Measurements from ENCODE around the gene SMAD3. TPM values are rescaled to one million over a fixed set of nuclear protein-coding genes. Genes with fewer than 3 reads are reported as not detected.

Gene SMAD3
- total and polyA plus RNA-seq, 4 donors = 4.0 to 12.2 (median 5.5) TPM

DNA sequence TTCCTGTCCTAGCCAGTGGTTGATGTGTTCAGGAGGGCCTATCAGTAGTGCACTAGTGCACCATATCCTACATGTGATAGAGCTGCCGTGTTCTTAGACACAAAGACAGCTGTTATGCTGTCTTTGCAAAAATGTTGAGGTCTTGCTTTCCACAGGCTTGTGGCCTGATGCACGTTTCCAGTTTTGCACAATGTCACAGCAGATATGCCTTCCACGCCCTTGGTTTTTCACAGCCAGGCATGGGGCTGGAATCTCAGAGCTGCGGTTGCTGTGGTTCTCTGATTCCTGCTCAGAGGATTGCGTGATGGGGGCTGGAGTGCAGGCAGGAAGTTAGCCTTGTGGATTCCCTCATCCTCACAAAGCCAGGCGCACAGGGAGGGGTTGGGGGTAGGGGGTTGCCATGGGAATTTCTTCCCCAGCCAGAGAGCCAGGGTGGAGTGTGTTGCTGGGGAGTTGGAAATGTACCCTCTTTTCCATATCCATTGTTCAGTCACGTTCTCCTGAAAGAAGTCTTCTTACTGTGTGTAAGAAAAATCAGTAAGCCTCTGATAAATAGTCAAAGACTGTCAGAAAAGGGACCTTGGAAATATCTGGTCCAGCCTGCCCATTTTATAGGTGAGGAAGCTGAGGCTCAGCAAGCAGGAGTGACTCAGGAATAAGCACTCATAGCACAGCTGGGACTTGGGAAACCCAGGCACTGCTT, 79.4 kb downstream of the SMAD3 start:
- no peak for DNase-seq (ENCODE audit: low spot score)
- no peak overlapping the region for H3K27ac ChIP-seq (ENCODE audit: low read depth in 1 of 2, low read length in 2 of 2)
- H3K36me3 ChIP-seq (ENCODE audit: control insufficient read depth in 4 of 4, insufficient read depth in 3 of 4, low read depth in 1 of 4, low read length in 3 of 4) = no peaks in the 10 kb centered on the region
- peaks cover 4 to 31% (median 22%) of the 10 kb centered on the region in 4 donors for H3K4me1 ChIP-seq (ENCODE audit: control insufficient read depth in 4 of 4, insufficient read depth in 4 of 4, low read length in 3 of 4)
- no peak overlapping the region for H3K4me3 ChIP-seq (ENCODE audit: low read depth in 1 of 3, low read length in 3 of 3)
- no peaks in the 10 kb centered on the region for H3K27me3 ChIP-seq (ENCODE audit: control insufficient read depth in 4 of 4, insufficient read depth in 4 of 4, low read length in 3 of 4)
- no peaks in the 10 kb centered on the region for H3K9me3 ChIP-seq (ENCODE audit: control insufficient read depth in 4 of 4, low read length in 3 of 4)
- WGBS = 86% methylated on average over 7 of the region's 7 CpGs
- H3K9ac ChIP-seq (ENCODE audit: low read depth in 1 of 2, low read length in 2 of 2) = no peak overlapping the region
- TF ChIP-seq, protein P1, sequence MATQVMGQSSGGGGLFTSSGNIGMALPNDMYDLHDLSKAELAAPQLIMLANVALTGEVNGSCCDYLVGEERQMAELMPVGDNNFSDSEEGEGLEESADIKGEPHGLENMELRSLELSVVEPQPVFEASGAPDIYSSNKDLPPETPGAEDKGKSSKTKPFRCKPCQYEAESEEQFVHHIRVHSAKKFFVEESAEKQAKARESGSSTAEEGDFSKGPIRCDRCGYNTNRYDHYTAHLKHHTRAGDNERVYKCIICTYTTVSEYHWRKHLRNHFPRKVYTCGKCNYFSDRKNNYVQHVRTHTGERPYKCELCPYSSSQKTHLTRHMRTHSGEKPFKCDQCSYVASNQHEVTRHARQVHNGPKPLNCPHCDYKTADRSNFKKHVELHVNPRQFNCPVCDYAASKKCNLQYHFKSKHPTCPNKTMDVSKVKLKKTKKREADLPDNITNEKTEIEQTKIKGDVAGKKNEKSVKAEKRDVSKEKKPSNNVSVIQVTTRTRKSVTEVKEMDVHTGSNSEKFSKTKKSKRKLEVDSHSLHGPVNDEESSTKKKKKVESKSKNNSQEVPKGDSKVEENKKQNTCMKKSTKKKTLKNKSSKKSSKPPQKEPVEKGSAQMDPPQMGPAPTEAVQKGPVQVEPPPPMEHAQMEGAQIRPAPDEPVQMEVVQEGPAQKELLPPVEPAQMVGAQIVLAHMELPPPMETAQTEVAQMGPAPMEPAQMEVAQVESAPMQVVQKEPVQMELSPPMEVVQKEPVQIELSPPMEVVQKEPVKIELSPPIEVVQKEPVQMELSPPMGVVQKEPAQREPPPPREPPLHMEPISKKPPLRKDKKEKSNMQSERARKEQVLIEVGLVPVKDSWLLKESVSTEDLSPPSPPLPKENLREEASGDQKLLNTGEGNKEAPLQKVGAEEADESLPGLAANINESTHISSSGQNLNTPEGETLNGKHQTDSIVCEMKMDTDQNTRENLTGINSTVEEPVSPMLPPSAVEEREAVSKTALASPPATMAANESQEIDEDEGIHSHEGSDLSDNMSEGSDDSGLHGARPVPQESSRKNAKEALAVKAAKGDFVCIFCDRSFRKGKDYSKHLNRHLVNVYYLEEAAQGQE (IDR thresholded peaks at IDR 0.05) = no peak
- TF ChIP-seq SP1 (IDR thresholded peaks at IDR 0.05) (no peak), HNF4G (IDR thresholded peaks at IDR 0.05) (no peak), NR2F2 (IDR thresholded peaks at IDR 0.05) (no peak), RAD21 (IDR thresholded peaks at IDR 0.05) (no peak), YY1 (IDR thresholded peaks at IDR 0.05) (no peak), RXRA (IDR thresholded peaks at IDR 0.05) (no peak), EGR1 (IDR thresholded peaks at IDR 0.05; ENCODE audit: low read depth in 2 of 2) (no peak), FOXA2 (IDR thresholded peaks at IDR 0.05) (no peak), FOXA1 (IDR thresholded peaks at IDR 0.05) (no peak), HNF4A (conservative IDR thresholded peaks at IDR 0.05) (no peak)
- TF ChIP-seq, protein P2, sequence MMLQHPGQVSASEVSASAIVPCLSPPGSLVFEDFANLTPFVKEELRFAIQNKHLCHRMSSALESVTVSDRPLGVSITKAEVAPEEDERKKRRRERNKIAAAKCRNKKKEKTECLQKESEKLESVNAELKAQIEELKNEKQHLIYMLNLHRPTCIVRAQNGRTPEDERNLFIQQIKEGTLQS (IDR thresholded peaks at IDR 0.05) = no peak

DNA sequence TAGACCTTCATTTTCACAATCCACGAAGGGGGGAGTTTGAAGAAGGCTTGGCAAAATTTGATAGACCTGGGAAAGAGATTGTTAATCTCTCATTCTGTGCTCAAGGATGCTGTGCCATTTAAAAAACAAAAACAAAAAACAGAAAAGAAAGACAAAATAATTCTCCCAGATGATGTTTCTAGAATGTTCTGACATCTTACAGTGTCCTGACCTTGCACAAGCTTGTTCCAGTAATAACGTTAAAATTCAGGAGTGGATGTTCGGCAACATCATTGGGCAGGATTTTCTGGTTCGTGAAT, 79.9 kb downstream of the SMAD3 start:
- H3K4me1 ChIP-seq (ENCODE audit: control insufficient read depth in 4 of 4, insufficient read depth in 4 of 4, low read length in 3 of 4) = peaks cover 4 to 35% (median 22%) of the 10 kb centered on the region in 4 donors
- no peaks in the 10 kb centered on the region for H3K36me3 ChIP-seq (ENCODE audit: control insufficient read depth in 4 of 4, insufficient read depth in 3 of 4, low read depth in 1 of 4, low read length in 3 of 4)
- 89% methylated on average over 4 of the region's 4 CpGs for WGBS
- H3K4me3 ChIP-seq (ENCODE audit: low read depth in 1 of 3, low read length in 3 of 3) = no peak overlapping the region
- DNase-seq (ENCODE audit: low spot score) = no peak
- no peaks in the 10 kb centered on the region for H3K9me3 ChIP-seq (ENCODE audit: control insufficient read depth in 4 of 4, low read length in 3 of 4)
- H3K27ac ChIP-seq (ENCODE audit: low read depth in 1 of 2, low read length in 2 of 2) = no peak overlapping the region
- no peak overlapping the region for H3K9ac ChIP-seq (ENCODE audit: low read depth in 1 of 2, low read length in 2 of 2)
- no peaks in the 10 kb centered on the region for H3K27me3 ChIP-seq (ENCODE audit: control insufficient read depth in 4 of 4, insufficient read depth in 4 of 4, low read length in 3 of 4)
- TF ChIP-seq SP1 (IDR thresholded peaks at IDR 0.05) (no peak), FOXA2 (IDR thresholded peaks at IDR 0.05) (no peak), EGR1 (IDR thresholded peaks at IDR 0.05; ENCODE audit: low read depth in 2 of 2) (no peak), YY1 (IDR thresholded peaks at IDR 0.05) (no peak), HNF4G (IDR thresholded peaks at IDR 0.05) (no peak), TAF1 (conservative IDR thresholded peaks at IDR 0.05) (no peak), FOXA1 (IDR thresholded peaks at IDR 0.05) (no peak), RAD21 (IDR thresholded peaks at IDR 0.05) (no peak), NR2F2 (IDR thresholded peaks at IDR 0.05) (no peak)
- TF ChIP-seq, protein P3, sequence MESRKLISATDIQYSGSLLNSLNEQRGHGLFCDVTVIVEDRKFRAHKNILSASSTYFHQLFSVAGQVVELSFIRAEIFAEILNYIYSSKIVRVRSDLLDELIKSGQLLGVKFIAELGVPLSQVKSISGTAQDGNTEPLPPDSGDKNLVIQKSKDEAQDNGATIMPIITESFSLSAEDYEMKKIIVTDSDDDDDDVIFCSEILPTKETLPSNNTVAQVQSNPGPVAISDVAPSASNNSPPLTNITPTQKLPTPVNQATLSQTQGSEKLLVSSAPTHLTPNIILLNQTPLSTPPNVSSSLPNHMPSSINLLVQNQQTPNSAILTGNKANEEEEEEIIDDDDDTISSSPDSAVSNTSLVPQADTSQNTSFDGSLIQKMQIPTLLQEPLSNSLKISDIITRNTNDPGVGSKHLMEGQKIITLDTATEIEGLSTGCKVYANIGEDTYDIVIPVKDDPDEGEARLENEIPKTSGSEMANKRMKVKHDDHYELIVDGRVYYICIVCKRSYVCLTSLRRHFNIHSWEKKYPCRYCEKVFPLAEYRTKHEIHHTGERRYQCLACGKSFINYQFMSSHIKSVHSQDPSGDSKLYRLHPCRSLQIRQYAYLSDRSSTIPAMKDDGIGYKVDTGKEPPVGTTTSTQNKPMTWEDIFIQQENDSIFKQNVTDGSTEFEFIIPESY (IDR thresholded peaks at IDR 0.05) = no peak
- TF ChIP-seq, protein P4, sequence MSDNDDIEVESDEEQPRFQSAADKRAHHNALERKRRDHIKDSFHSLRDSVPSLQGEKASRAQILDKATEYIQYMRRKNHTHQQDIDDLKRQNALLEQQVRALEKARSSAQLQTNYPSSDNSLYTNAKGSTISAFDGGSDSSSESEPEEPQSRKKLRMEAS (IDR thresholded peaks at IDR 0.05) = no peak
- TF ChIP-seq, protein P5, sequence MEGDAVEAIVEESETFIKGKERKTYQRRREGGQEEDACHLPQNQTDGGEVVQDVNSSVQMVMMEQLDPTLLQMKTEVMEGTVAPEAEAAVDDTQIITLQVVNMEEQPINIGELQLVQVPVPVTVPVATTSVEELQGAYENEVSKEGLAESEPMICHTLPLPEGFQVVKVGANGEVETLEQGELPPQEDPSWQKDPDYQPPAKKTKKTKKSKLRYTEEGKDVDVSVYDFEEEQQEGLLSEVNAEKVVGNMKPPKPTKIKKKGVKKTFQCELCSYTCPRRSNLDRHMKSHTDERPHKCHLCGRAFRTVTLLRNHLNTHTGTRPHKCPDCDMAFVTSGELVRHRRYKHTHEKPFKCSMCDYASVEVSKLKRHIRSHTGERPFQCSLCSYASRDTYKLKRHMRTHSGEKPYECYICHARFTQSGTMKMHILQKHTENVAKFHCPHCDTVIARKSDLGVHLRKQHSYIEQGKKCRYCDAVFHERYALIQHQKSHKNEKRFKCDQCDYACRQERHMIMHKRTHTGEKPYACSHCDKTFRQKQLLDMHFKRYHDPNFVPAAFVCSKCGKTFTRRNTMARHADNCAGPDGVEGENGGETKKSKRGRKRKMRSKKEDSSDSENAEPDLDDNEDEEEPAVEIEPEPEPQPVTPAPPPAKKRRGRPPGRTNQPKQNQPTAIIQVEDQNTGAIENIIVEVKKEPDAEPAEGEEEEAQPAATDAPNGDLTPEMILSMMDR (IDR thresholded peaks at IDR 0.05; ENCODE audit: low read depth, low read length, missing input control) = no peak
- TF ChIP-seq, protein P1 (IDR thresholded peaks at IDR 0.05) = no peak

Data from liver (tissue), 9 donors.